Measurements from ENCODE around the gene TDRD10. TPM values are rescaled to one million over a fixed set of nuclear protein-coding genes. Genes with fewer than 3 reads are reported as not detected.

TDRD10 gene
- total and polyA plus RNA-seq, 2 experiments from 2014 or later, result 0.29 TPM; not detected in 1

DNA sequence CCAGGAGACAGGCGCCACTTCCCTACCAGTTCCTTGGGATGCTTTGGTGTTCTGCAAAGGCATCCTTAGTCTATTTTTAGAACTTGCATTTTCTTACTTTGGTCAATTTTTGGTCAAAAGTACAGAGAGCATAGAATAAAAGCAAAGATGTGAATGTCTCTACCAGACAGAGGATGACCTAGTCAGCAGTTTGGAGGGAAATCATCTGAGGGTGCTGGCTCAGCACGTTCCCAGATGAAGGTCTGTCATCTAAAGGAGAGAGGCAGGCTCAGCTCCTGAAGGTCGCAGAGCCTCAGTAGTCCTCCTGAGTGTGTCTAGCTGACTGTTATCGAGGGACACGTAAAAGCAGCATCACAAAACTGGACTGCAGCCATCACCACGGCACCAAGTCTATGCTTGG lies 80.9 kb downstream of the TDRD10 start:
- H3K9me2 ChIP-seq (ENCODE audit: insufficient read depth), result no peaks in the 10 kb centered on the region
- H4K20me1 ChIP-seq (replicated peaks; ENCODE audit: insufficient read depth), result peaks cover 19% of the 10 kb centered on the region
- Mint-ChIP-seq H3K27ac (no peak overlapping the region), H3K36me3 (ENCODE audit: low read depth) (peaks cover 93% of the 10 kb centered on the region), H3K27me3 (ENCODE audit: insufficient read depth, low read depth, poor library complexity) (peaks cover 6% of the 10 kb centered on the region), H3K4me3 (no peak overlapping the region), H3K4me1 (no peaks in the 10 kb centered on the region; the same call in 2 of the 3 replicates), H3K9me3 (no peaks in the 10 kb centered on the region)
- ATAC-seq (no peak), DNase-seq (ENCODE audit: low spot score) (no peak)
- no peaks in the 10 kb centered on the region for H3K79me2 ChIP-seq (replicated peaks; ENCODE audit: insufficient read depth)
- H3K4me3 ChIP-seq, result no peak overlapping the region
- H3K4me1 ChIP-seq (ENCODE audit: insufficient read depth), result no peaks in the 10 kb centered on the region
- H3K4me2 ChIP-seq, result no peak overlapping the region
- no peaks in the 10 kb centered on the region for H3K27me3 ChIP-seq (ENCODE audit: insufficient read depth)
- peaks cover 58% of the 10 kb centered on the region for H3K36me3 ChIP-seq (ENCODE audit: insufficient read depth)
- 0 out of 2 replicates have a peak, but pooled peaks cover 3% of the 10 kb centered on the region for H3F3A ChIP-seq (replicated peaks; ENCODE audit: low read depth)
- no peak overlapping the region for H2AFZ ChIP-seq
- TF ChIP-seq ZNF114 (CRISPR knock-in tag; IDR thresholded peaks at IDR 0.05), result no peak
- TF ChIP-seq STAT1 (IDR thresholded peaks at IDR 0.05; ENCODE audit: unreplicated experiment), result no peak
- no peak for TF ChIP-seq EZH2phosphoT487 (IDR thresholded peaks at IDR 0.05; ENCODE audit: unreplicated experiment)
- TF ChIP-seq, protein P1, sequence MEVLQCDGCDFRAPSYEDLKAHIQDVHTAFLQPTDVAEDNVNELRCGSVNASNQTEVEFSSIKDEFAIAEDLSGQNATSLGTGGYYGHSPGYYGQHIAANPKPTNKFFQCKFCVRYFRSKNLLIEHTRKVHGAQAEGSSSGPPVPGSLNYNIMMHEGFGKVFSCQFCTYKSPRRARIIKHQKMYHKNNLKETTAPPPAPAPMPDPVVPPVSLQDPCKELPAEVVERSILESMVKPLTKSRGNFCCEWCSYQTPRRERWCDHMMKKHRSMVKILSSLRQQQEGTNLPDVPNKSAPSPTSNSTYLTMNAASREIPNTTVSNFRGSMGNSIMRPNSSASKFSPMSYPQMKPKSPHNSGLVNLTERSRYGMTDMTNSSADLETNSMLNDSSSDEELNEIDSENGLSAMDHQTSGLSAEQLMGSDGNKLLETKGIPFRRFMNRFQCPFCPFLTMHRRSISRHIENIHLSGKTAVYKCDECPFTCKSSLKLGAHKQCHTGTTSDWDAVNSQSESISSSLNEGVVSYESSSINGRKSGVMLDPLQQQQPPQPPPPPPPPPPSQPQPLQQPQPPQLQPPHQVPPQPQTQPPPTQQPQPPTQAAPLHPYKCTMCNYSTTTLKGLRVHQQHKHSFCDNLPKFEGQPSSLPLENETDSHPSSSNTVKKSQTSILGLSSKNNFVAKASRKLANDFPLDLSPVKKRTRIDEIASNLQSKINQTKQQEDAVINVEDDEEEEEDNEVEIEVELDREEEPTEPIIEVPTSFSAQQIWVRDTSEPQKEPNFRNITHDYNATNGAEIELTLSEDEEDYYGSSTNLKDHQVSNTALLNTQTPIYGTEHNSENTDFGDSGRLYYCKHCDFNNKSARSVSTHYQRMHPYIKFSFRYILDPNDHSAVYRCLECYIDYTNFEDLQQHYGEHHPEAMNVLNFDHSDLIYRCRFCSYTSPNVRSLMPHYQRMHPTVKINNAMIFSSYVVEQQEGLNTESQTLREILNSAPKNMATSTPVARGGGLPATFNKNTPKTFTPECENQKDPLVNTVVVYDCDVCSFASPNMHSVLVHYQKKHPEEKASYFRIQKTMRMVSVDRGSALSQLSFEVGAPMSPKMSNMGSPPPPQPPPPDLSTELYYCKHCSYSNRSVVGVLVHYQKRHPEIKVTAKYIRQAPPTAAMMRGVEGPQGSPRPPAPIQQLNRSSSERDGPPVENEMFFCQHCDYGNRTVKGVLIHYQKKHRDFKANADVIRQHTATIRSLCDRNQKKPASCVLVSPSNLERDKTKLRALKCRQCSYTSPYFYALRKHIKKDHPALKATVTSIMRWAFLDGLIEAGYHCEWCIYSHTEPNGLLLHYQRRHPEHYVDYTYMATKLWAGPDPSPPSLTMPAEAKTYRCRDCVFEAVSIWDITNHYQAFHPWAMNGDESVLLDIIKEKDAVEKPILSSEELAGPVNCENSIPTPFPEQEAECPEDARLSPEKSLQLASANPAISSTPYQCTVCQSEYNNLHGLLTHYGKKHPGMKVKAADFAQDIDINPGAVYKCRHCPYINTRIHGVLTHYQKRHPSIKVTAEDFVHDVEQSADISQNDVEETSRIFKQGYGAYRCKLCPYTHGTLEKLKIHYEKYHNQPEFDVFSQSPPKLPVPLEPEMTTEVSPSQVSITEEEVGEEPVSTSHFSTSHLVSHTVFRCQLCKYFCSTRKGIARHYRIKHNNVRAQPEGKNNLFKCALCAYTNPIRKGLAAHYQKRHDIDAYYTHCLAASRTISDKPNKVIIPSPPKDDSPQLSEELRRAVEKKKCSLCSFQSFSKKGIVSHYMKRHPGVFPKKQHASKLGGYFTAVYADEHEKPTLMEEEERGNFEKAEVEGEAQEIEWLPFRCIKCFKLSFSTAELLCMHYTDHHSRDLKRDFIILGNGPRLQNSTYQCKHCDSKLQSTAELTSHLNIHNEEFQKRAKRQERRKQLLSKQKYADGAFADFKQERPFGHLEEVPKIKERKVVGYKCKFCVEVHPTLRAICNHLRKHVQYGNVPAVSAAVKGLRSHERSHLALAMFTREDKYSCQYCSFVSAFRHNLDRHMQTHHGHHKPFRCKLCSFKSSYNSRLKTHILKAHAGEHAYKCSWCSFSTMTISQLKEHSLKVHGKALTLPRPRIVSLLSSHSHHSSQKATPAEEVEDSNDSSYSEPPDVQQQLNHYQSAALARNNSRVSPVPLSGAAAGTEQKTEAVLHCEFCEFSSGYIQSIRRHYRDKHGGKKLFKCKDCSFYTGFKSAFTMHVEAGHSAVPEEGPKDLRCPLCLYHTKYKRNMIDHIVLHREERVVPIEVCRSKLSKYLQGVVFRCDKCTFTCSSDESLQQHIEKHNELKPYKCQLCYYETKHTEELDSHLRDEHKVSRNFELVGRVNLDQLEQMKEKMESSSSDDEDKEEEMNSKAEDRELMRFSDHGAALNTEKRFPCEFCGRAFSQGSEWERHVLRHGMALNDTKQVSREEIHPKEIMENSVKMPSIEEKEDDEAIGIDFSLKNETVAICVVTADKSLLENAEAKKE (CRISPR knock-in tag; IDR thresholded peaks at IDR 0.05), result no peak
- TF ChIP-seq POLR2AphosphoS5 (IDR thresholded peaks at IDR 0.05; ENCODE audit: low read depth), result no peak
- TF ChIP-seq REST (IDR thresholded peaks at IDR 0.05; ENCODE audit: unreplicated experiment), result no peak
- TF ChIP-seq, protein P2, sequence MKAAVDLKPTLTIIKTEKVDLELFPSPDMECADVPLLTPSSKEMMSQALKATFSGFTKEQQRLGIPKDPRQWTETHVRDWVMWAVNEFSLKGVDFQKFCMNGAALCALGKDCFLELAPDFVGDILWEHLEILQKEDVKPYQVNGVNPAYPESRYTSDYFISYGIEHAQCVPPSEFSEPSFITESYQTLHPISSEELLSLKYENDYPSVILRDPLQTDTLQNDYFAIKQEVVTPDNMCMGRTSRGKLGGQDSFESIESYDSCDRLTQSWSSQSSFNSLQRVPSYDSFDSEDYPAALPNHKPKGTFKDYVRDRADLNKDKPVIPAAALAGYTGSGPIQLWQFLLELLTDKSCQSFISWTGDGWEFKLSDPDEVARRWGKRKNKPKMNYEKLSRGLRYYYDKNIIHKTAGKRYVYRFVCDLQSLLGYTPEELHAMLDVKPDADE (IDR thresholded peaks at IDR 0.05), result no peak
- no peak for TF ChIP-seq NANOG (IDR thresholded peaks at IDR 0.05; ENCODE audit: borderline replicate concordance)
- TF ChIP-seq, protein P3, sequence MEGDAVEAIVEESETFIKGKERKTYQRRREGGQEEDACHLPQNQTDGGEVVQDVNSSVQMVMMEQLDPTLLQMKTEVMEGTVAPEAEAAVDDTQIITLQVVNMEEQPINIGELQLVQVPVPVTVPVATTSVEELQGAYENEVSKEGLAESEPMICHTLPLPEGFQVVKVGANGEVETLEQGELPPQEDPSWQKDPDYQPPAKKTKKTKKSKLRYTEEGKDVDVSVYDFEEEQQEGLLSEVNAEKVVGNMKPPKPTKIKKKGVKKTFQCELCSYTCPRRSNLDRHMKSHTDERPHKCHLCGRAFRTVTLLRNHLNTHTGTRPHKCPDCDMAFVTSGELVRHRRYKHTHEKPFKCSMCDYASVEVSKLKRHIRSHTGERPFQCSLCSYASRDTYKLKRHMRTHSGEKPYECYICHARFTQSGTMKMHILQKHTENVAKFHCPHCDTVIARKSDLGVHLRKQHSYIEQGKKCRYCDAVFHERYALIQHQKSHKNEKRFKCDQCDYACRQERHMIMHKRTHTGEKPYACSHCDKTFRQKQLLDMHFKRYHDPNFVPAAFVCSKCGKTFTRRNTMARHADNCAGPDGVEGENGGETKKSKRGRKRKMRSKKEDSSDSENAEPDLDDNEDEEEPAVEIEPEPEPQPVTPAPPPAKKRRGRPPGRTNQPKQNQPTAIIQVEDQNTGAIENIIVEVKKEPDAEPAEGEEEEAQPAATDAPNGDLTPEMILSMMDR (conservative IDR thresholded peaks at IDR 0.05; ENCODE audit: low read depth in 2 of 2), result no peak
- TF ChIP-seq CREB1 (CRISPR knock-in tag; IDR thresholded peaks at IDR 0.05; ENCODE audit: low read depth), result no peak
- no peak for TF ChIP-seq EZH2 (IDR thresholded peaks at IDR 0.05; ENCODE audit: low read depth, unreplicated experiment)
- no peak for TF ChIP-seq JUNB (IDR thresholded peaks at IDR 0.05; ENCODE audit: unreplicated experiment)
- no peak for TF ChIP-seq ZNF331 (CRISPR knock-in tag; IDR thresholded peaks at IDR 0.05; ENCODE audit: low read depth)
- no peak overlapping the region for H3K27ac ChIP-seq (ENCODE audit: low read depth)

Data from GM23338 (cell line).